HG02678 (cell line): Measurements from ENCODE around the gene MACROD2.

Experiments
- ATAC-seq: cut with Tn5 transposase; IDR thresholded peaks from one replicate; pipeline ENCODE4 v1.9.1; 2021; ENCODE audit warnings: mild to moderate bottlenecking, moderate library complexity; ENCODE audit not compliant: unreplicated experiment

Gene MACROD2

DNA sequence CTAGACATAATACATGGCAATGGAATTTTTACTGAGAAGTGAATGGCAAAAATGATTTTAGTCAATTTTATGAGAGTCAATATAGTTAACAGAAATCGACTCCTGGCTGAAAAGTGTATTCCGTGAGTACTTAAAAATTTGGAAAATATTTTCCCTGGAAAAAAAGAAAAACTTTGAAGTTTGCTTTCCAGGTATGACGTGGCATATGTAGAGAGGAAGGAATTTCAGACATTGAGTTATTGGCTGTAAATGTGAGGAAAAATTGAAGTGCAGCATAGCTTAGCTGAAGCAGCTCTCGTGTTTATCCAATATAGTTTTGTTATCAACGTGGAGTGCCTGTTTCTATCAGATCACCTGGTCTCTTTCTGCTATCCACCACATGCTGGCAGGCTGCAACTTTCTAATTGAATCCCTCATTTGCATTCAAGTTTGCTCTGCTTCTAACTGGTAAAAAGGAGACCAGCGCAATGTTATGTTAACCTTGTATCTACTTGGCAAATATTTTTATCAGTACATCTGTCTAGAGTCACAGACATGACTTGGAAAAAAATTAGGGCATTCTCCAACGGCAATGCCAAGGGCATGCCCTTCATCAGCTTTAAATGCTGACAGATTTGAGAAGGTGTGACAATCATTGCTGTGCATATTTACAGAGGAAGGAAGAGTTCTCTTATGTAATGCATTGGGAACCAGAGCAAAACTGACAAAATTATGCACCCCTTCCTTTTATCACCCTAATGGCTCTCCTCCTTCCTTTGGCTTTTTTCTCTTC is 1444.9 kb downstream of the MACROD2 start:
- ATAC-seq = no peak

DNA sequence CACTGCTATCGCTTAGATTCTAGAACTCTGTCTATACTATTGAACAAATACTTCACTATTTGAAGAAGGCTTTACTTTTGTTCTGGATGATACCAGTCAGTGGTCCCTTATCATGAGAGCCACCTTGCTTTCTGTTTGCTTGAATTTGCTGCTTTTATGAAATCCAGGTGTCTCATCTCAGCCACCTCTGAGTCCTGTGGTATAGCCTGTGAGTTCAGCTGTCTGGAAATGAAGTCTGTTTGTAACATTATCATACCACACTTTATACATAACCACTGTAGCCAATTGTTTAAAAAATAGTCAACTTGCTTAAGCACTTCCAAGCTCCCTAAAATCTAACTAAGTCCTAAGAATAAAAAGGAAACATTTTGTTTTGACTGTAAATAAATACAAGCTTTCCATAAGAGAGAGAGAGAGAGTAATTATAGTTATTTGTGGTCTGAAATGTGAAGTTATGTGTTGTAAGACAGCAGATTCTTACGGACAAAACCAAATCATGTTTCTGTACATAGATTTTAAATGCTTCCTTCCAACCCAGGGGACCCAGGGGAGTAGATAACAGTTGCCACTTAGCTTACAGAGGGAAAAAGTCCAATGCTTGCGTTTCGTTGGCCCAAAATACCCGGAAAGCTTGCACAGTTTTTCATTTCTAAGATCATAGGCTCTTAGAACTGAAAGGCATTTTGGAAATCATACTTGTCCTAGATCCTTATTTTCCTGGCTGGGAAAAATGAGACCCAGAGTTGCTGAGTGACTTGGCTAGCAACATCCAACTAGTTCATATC is 1449.9 kb downstream of the MACROD2 start:
- no peak for ATAC-seq

DNA sequence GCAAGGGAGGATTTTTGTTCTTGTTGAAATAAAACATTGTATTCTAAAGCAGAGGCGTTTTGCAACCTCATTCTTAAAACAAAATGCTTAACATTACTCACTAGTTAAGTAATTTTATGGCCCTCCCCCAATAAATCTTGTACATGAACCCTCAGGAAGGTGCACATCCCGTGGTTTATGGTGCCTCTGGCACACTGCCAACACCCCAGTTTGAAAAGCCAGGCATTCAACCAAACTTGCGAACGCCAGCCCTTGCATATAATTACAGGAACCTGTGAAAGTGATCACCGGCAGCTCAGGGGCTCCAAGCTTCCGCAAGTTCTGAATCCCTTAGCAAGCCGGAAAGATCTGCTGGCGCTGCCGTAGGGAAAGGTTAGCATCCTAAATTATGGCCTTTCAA is 1451.1 kb downstream of the MACROD2 start:
- no peak for ATAC-seq

DNA sequence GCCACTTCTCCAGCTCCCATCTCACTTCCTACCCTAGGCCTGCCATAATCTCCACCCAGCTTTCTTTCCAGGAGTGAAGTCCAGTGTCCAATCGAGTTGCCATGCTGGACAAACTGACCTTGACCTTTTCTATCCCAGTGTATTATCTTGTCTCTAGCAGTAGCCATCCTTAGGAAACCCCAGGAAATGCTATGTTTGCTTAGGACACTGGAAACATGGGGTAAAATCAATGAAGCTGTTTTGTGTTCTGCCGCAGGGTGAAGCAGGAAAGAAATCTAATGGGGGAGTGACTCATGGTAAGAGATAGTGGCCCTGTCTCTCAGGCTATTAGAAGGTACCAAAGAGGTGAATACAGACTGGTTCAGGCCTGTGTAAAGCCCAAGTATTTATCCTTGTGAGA is 1452.2 kb downstream of the MACROD2 start:
- ATAC-seq = no peak

DNA sequence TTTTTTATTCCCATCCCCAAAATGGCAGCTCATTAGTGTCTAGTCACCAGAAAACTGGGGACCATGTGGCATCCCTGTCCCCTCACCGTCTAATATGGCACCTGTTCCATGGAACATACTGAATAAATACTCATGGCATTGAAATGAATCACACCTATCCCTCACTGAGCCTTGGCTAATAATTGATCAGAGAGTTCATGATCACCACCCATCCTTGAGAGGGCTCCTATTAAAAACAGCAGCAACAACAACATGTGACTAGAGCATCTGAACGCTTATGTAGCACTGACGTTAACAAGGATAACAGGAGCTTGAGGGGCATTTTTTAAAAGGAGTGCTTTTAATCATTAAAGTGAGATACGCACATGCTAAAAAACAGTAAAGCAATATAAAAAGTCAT is 1453.7 kb downstream of the MACROD2 start:
- ATAC-seq = no peak

DNA sequence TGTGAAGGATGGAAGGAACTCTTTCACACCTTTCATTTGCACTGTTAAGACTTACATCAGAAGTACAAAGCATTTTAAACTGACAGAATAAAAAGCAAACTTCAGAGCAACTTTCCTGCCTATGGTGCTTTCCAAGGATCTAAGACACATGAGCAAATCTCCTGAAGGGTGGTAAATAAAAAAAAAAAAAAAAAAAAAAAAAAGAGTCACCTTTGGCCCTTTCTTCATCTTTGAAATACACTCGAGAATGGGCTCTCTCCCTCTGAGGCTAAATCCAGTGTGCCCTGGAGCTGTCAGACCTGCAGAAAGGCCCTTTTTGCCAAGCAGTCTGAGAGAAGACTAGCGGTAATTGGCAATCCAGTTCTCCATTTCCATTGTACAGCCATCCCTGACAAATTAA is 1455.9 kb downstream of the MACROD2 start:
- ATAC-seq = no peak

DNA sequence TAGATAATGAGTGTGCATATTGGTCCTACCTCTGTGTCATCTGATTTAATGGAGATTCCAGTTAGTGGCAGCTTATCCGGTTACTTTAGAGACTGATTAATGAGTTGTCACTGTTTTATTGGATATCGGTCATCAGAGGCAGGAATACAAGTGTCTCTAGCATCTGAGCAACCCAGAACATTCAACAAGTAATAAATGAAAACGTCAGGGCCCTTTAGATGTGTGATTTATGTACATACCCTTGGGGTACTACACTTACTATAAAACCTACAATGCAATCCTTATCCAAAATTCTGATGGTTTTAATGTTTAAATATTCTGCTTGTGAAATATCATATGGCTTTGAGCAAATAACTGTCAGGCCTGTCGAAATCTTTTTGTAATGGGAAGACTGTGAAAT is 1460.0 kb downstream of the MACROD2 start:
- ATAC-seq = no peak

DNA sequence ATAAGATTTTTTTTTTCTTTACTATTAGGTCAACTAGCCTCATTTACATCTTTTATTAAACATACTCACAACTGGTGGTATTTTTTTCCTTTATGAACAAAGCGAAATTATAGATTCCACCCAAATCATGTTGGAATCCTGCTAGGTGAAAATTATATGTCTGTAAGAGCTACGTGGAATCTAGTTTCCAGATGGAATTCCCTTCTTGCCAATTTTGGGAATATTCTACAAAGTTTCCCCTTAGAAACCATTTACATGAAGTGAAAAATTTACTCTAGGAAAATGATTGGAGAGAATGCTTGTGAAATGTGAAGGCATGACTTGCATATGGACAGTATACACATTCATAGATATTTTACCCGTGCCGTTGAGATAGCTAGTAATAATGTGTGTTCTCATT is 1466.6 kb downstream of the MACROD2 start:
- ATAC-seq = no peak

DNA sequence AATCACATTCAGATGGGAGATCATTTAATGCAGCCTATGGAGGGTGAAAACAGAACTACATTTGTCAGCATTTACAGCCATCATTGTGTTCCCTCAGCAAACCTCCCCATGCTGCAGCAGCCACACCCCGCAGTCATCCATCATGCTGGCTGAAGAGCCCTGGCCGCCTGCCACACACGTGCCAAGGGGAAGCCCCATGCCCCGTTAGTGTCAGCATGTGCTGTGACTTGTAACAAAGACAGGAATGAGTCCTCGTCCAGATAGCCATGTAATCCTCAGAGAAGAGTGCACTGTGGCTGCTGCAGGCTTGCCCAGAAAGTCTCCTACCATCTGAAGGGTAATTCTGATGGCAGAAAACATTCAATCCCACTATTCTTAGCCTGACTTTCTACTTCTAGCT is 1480.2 kb downstream of the MACROD2 start:
- ATAC-seq = no peak

DNA sequence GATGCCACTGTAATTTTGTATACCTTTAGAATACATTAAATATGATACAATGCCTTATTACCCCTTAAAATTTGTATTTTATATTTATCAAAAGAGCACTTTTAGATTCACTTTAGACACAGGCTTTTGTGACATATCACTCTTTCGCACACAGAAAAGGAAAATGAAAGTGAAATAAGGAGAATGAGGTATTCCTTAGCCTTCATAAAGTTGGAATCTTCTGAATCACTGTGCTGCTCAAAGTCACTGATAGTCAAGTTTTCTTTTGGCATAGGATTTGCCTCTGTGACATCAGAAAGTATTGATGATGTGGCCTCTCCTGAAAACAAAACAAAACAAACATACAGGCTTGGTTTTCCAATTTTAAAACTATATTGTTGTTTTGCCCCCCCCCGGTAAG is 1480.9 kb downstream of the MACROD2 start:
- no peak for ATAC-seq

DNA sequence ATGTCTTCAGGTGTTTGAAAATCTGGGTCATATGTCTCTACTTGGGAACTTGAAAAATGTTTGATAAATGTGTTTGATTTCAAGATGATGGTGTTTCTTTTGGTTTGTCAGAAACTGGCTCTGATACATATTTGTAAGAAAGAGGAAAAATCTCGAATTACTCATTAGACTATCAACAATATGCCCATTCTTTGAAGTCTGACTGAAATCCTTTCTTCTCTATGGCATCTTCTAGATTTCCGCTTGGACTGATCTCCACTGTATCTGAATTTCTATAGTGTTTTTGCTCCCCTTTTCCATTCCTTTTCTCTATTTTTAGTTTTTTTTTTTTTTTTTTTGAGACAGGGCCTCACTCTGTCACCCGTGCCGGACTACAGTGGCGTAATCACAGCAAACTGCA is 1481.5 kb downstream of the MACROD2 start:
- ATAC-seq = no peak

DNA sequence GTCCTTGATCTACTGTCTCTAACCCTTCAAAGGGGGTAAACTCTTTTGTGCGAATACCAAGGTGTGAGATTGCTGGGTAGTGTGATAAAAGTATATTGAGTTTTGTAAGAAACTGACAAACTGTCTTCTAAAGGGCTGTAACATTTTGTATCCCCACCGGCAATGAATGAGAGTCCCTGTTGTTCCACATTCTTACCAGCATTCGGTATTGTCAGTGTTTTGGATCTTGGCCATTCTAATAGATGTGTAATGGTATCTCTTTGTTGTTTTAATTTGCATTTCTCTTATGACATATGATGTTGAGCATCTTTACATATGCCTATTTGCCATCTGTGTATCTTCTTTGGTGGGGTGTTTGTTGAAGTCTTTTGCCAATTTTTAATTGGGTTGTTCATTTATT is 1487.2 kb downstream of the MACROD2 start:
- no peak for ATAC-seq

DNA sequence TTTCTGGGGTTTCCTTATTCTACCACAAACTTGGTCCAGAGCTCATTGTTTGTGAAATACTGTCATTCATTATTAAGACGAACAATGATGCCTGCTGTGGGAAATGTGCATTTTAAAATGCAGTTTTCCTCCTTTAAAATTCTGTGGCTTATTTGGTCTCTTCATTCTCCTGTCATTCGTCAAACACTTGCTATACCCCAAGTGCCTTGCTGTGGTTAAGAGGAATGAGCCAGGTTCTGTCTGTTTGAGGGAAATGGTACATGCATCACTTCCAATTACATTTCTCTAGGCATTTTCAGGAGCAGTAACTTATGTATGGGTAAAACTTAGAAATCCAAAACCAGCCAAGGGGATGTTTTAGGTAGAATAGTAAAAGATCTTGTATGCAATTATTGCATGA is 1490.2 kb downstream of the MACROD2 start:
- ATAC-seq = no peak

DNA sequence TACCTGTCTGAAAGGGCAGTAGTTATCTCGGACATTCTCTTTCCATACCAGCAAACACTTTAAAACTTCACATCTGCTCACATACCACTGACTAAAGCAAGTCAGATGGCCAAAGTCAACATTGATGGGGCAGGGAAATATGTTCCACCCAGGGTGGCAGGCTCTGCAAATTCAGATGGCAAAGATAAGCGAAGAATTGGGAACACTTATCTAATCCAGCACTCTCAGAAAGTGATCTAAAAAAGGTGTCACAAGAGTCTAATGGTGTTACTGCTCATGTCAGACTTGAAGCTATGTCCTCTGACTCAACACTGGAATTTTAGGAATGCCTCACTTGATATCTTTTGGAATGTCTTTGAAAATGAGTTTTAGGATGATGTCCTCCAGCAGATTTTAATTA is 1491.7 kb downstream of the MACROD2 start:
- no peak for ATAC-seq

DNA sequence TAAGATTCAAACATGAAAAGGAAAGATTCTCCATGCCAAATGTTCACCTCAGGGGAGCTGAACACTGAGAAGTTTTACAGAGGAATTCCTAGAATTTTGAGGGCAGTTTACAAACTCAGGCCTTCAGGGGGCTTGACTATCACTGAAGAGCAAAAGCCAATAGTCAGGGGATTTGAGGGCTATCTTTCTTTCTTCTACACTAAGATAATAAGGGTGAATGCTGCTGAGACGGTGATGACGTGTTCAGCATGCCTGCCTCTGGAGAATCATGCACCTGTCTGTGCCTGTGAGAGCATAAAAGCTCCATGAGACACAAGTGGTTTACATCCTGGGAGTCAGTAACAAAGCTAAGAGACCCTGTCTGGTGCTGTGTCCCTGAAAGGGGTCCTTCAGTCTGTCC is 1492.4 kb downstream of the MACROD2 start:
- no peak for ATAC-seq

DNA sequence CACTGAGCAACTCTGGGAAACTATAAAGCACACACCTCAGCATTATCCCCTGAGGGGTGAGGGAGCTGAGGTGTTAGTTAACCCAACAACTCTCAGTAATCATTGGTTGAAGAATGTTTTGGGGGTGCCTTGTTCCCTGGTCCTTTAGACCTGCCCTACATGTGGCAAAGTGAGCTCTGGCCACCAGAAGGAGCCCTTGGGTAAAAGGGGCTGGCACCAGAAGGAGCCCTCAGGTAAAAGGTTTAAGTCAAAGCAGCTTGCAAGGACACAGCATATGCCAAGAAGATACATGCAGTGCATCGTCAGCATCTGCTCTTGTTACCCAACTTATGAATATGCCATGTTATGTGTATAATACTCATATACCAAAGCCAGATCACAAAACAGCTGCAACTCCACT is 1496.3 kb downstream of the MACROD2 start:
- ATAC-seq = no peak

DNA sequence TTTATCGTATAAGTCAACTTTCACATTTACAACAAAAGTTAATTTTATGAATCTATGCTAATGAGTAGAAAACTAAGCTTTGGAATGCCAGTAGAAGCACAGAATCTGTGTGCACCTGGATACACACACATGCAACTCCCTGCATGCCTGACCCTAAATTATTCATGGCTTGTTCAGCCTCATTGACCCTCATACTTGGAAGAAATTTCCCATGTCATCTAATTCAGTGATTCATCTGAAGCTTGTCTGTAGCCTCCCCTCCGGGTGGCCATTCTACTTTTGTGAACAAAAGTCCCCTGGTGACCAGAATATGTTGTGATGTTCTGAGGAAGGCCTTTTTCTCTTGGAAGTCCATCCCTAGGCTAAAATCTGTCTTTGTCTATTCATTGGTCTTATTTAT is 1499.5 kb downstream of the MACROD2 start:
- no peak for ATAC-seq

DNA sequence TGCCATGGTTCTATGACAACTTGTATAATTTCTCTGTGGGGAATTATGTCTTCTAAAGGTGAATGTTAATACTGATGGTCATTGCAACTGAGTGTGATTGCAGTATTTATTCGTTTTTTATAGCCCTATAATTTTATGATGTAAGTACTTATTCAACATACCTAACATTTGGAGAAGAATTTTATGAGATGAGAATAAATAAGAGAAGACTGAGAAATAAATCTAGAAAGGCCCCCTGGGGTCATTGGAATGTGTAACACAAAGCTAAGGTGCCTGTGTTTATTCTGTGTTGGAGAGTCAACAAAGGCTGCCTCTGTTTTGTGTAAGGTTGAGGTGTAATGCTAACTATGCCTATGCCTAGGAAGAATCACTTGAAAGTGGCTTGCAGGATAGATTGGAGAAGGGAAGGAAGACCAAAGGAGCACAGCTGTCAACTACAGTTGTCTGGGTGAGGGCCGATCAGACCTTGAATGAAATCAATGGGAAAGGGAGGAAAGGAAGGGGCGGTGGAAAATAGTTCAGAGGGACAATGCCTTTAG is 1501.3 kb downstream of the MACROD2 start:
- no peak for ATAC-seq

DNA sequence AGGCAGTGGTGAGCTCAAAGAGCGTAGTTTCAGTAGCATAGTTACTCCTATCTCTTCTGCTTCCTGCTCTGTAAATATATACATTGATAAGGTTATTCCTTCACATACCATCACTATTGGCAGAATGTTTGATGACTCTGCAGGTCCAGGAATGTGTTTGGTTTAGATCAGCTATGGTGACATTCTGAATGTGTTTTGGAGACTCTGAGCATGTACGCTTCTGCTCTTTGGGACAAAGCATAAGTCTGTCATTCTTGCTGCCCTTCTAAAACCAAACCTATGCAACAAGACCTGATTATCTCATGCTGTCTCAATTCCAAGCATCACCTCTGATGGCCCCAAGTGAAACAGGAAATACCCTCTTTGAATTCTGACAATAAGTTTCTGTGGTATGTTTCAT is 1503.6 kb downstream of the MACROD2 start:
- ATAC-seq = no peak

DNA sequence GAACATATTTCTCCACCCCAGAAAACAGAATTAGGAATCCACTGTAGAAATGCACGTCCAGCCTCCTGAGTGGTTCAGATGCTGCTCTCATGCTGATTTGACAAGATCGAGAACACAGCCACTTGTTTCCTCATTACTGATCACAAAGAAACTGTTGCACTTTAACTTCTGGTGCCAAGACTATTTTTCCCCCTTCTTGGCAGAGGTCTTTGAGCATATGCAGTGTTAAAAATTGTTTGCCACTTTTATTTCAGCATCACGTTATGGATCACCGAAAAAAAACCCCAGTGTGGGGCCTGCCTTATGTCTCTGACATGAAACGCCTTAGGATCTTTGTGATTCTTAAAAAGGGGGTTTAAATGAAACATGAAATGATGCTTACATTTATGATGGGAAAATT is 1511.0 kb downstream of the MACROD2 start:
- ATAC-seq = no peak

DNA sequence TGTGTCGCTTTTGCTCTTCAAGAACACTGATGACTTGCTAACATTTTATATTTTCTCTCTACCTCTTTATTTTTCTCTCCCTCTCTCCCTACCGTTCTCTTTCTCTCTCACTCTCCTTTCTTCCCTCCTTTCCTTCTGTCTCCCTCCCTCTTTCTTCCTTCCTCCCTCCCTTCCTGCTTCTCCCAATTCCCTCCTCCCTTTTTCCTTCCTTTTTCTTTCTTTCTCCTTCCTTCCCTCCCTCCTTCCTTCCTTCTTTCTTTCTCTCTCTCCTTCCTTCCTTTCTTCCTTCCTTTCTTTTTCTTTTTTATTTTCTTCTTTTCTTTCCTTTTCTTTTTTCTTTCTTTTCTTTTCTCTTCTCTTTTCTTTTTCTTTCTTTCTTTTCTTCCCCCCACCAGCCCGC is 1511.8 kb downstream of the MACROD2 start:
- ATAC-seq = no peak

DNA sequence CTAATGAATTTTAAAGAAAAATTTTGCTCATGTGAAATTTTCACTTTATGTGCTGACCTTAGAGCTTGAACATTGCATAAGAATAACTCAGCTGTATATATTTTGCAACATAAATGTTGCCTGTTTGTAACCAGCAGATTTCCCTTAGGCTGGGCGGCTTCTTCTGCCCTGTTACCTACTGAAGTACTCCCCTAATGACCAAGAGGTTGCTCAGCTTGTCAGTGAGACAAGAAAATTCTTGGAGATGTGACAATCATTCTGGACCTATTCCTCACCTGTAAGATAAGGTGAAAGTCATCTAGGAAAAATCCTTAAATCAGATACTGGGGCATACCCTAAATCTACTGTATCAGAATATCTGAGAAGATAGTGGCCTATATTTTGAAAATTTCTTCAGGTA is 1516.2 kb downstream of the MACROD2 start:
- no peak for ATAC-seq
